ENCODE results near the gene VIL1.

DNA sequence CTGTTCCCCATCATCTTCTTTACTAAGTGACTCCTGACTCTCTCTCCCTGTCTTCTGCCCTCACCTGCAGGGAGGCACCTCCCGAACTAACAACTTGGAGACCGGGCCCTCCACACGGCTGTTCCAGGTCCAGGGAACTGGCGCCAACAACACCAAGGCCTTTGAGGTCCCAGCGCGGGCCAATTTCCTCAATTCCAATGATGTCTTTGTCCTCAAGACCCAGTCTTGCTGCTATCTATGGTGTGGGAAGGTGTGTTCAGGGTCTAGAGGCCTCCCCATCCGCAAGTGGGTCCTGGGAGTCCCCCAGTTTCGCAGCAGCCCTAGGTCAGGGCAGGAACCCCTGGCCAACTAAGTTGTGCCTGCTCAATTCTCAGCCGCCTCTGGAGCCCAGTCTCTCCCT, 15.5 kb downstream of the VIL1 start:
- TF ChIP-seq, protein P1, sequence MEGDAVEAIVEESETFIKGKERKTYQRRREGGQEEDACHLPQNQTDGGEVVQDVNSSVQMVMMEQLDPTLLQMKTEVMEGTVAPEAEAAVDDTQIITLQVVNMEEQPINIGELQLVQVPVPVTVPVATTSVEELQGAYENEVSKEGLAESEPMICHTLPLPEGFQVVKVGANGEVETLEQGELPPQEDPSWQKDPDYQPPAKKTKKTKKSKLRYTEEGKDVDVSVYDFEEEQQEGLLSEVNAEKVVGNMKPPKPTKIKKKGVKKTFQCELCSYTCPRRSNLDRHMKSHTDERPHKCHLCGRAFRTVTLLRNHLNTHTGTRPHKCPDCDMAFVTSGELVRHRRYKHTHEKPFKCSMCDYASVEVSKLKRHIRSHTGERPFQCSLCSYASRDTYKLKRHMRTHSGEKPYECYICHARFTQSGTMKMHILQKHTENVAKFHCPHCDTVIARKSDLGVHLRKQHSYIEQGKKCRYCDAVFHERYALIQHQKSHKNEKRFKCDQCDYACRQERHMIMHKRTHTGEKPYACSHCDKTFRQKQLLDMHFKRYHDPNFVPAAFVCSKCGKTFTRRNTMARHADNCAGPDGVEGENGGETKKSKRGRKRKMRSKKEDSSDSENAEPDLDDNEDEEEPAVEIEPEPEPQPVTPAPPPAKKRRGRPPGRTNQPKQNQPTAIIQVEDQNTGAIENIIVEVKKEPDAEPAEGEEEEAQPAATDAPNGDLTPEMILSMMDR (conservative IDR thresholded peaks at IDR 0.05; ENCODE audit: low read depth, low read length), result no peak
- TF ChIP-seq EZH2 (IDR thresholded peaks at IDR 0.05; ENCODE audit: borderline replicate concordance, low read depth, low read length, poor library complexity, severe bottlenecking), result no peak
